Chondrocyte (in vitro differentiated cells): Measurements from ENCODE around the gene SETBP1. TPM values are rescaled to one million over a fixed set of nuclear protein-coding genes. Genes with fewer than 3 reads are reported as not detected.

ENCODE experiments used
- DNase-seq: peaks from one replicate; pipeline ENCODE4 v3.0.0; 2021; ENCODE audit warnings: mixed read lengths, low spot score
- H3K27ac Mint-ChIP-seq: one replicate; pipeline ENCODE4 v1.8.0; 2021; ENCODE audit warnings: mild to moderate bottlenecking, moderate library complexity, mixed read lengths; ENCODE audit not compliant: unreplicated experiment
- H3K27me3 Mint-ChIP-seq: 2 replicates; pipeline ENCODE4 v1.8.0; 2021; ENCODE audit warnings: low read depth, mixed read lengths
- H3K36me3 Mint-ChIP-seq: 2 replicates; pipeline ENCODE4 v1.8.0; 2021; ENCODE audit warnings: low read depth, mixed read lengths
- H3K4me1 Mint-ChIP-seq: 2 replicates; pipeline ENCODE4 v1.8.0; 2021; ENCODE audit warnings: low read depth, mild to moderate bottlenecking, mixed read lengths
- H3K4me3 Mint-ChIP-seq: one replicate; pipeline ENCODE4 v1.8.0; 2021; ENCODE audit warnings: mild to moderate bottlenecking, moderate library complexity, mixed read lengths; ENCODE audit not compliant: unreplicated experiment
- H3K9me3 Mint-ChIP-seq: 2 replicates; pipeline ENCODE4 v1.8.0; 2021; ENCODE audit warnings: low read depth, mixed read lengths
- long read RNA-seq: library from polyadenylated mRNA; stranded (forward); transcript quantifications from one replicate; pipeline ENCODE4 v2.0.0, GENCODE V29; 2021
- total RNA-seq: library from RNA; stranded (reverse); gene quantifications from 3 replicates; pipeline ENCODE4 v1.2.1, GENCODE V29; 2021
- TF ChIP-seq, protein P1 (sequence below): fragments of 200-600 bp; sonication (generic); IDR thresholded peaks from 2 replicates; pipeline ENCODE4 v1.5.0; 2021; ENCODE audit warnings: antibody characterized with exemption, mild to moderate bottlenecking, moderate library complexity

The SETBP1 gene
- total RNA-seq, result 28.8 to 44.5 TPM (median 29.3 TPM) in 3 replicates
- long read RNA-seq, partial matches to known transcripts, result 0 of 1 reads
- long read RNA-seq, other reads (novel, unspliced or antisense), result 1 of 1 reads

DNA sequence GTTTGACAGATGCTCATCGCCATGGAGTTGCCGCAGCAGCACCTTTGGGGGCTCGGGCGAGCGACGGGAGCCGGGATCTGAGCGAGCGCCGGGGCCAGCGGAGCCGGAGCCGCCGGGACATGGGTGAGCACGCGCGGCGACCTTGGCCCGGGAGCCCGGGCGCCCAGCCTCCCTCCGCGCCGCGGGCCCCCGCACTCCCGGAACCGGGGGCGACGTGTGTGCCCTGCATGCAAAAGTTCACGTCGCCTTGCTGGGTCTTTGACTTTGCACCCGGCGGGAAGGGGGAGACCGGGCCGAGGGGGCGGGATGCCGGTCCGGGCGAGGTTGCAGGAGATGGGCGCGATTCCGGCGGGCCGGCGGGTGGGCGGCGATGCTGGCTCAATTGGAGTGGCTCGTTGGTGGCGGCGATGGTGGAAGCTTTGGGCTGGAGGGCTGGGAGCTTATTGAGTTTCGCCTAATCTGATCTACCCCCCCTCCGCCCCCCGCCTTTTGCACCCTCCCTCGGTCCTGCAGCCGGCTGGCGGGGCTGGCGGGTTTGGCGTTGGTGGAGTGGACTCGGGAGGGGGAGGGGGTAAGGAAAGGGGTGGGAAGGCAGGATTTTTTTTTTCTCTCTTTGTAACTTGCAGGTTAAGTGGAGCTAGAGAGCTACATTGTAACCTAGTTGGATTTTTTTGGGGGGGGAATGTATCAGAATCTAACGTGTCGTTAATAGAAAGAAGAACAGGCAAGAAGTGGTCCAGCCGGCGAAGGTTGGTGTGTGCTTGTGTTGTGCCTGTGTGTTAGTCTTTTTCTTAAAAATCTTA lies at the start of gene SETBP1:
TSS of gene SETBP1 (plus strand) at position 616 of the 803 bp plus-strand sequence. CDS start 20,459 bp downstream, outside the sequence.
- H3K9me3 Mint-ChIP-seq, result no peaks in the 10 kb centered on the region
- TF ChIP-seq, protein P1, sequence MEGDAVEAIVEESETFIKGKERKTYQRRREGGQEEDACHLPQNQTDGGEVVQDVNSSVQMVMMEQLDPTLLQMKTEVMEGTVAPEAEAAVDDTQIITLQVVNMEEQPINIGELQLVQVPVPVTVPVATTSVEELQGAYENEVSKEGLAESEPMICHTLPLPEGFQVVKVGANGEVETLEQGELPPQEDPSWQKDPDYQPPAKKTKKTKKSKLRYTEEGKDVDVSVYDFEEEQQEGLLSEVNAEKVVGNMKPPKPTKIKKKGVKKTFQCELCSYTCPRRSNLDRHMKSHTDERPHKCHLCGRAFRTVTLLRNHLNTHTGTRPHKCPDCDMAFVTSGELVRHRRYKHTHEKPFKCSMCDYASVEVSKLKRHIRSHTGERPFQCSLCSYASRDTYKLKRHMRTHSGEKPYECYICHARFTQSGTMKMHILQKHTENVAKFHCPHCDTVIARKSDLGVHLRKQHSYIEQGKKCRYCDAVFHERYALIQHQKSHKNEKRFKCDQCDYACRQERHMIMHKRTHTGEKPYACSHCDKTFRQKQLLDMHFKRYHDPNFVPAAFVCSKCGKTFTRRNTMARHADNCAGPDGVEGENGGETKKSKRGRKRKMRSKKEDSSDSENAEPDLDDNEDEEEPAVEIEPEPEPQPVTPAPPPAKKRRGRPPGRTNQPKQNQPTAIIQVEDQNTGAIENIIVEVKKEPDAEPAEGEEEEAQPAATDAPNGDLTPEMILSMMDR, result peak; percentile 55
- H3K4me1 Mint-ChIP-seq, result peaks cover 10% of the 10 kb centered on the region
- peak within 1 kb of the TSS; percentile 74 for H3K27ac Mint-ChIP-seq
- H3K36me3 Mint-ChIP-seq, result no peaks in the 10 kb centered on the region
- DNase-seq, result no peak
- no peaks in the 10 kb centered on the region for H3K27me3 Mint-ChIP-seq
- H3K4me3 Mint-ChIP-seq, result no peak within 1 kb of the TSS

- H3K9me3 Mint-ChIP-seq, result no peaks in the 10 kb centered on the region
- H3K27me3 Mint-ChIP-seq, result no peaks in the 10 kb centered on the region
- no peak overlapping the region for H3K27ac Mint-ChIP-seq
- DNase-seq, result no peak
- peaks cover 27% of the 10 kb centered on the region for H3K4me1 Mint-ChIP-seq
- no peak overlapping the region for H3K4me3 Mint-ChIP-seq
- no peaks in the 10 kb centered on the region for H3K36me3 Mint-ChIP-seq
- TF ChIP-seq, protein P1, result no peak
Observed at GRCh38 chr18:44632469-44633145, 48.1 kb upstream of the SETBP1 start.

- Mint-ChIP-seq H3K27me3 (no peaks in the 10 kb centered on the region), H3K27ac (no peak overlapping the region), H3K36me3 (no peaks in the 10 kb centered on the region), H3K4me3 (no peak overlapping the region), H3K4me1 (peaks cover 34% of the 10 kb centered on the region), H3K9me3 (no peaks in the 10 kb centered on the region)
- DNase-seq, result no peak
- TF ChIP-seq, protein P1, result no peak
Observed at GRCh38 chr18:44635546-44635945, 45.1 kb upstream of the SETBP1 start.

- peaks cover 34% of the 10 kb centered on the region for H3K4me1 Mint-ChIP-seq
- H3K4me3 Mint-ChIP-seq, result no peak overlapping the region
- no peak overlapping the region for H3K27ac Mint-ChIP-seq
- no peaks in the 10 kb centered on the region for H3K9me3 Mint-ChIP-seq
- TF ChIP-seq, protein P1, result no peak
- no peak for DNase-seq
- no peaks in the 10 kb centered on the region for H3K27me3 Mint-ChIP-seq
- no peaks in the 10 kb centered on the region for H3K36me3 Mint-ChIP-seq
Observed at GRCh38 chr18:44636241-44636640, 44.4 kb upstream of the SETBP1 start.

GRCh38 chr18:44637210-44638033 lies 43.3 kb upstream of the SETBP1 start:
- no peaks in the 10 kb centered on the region for H3K27me3 Mint-ChIP-seq
- H3K36me3 Mint-ChIP-seq, result no peaks in the 10 kb centered on the region
- H3K27ac Mint-ChIP-seq, result peak overlapping the region; percentile 50
- no peaks in the 10 kb centered on the region for H3K9me3 Mint-ChIP-seq
- TF ChIP-seq, protein P1, result peak; percentile 3
- no peak overlapping the region for H3K4me3 Mint-ChIP-seq
- peaks cover 36% of the 10 kb centered on the region for H3K4me1 Mint-ChIP-seq
- no peak for DNase-seq
